Glutamatergic neuron (in vitro differentiated cells): ENCODE data around the gene NDUFAF8. TPM values are rescaled to one million over a fixed set of nuclear protein-coding genes. Genes with fewer than 3 reads are reported as not detected.

Source experiments
- DNase-seq: peaks from one replicate; pipeline ENCODE4 v3.0.0; 2022
- H3K27ac Mint-ChIP-seq: one replicate; pipeline ENCODE4 v1.8.0; 2020; ENCODE audit warnings: mild to moderate bottlenecking, mixed read lengths, inconsistent platforms; ENCODE audit not compliant: unreplicated experiment
- H3K27me3 Mint-ChIP-seq: one replicate; pipeline ENCODE4 v1.8.0; 2020; ENCODE audit warnings: mild to moderate bottlenecking, moderate library complexity, mixed read lengths, inconsistent platforms; ENCODE audit not compliant: unreplicated experiment
- H3K36me3 Mint-ChIP-seq: one replicate; pipeline ENCODE4 v1.8.0; 2020; ENCODE audit warnings: mild to moderate bottlenecking, mixed read lengths, inconsistent platforms; ENCODE audit not compliant: unreplicated experiment
- H3K4me1 Mint-ChIP-seq: one replicate; pipeline ENCODE4 v1.8.0; 2020; ENCODE audit warnings: mild to moderate bottlenecking, low read depth, mixed read lengths, inconsistent platforms; ENCODE audit not compliant: unreplicated experiment
- H3K4me3 Mint-ChIP-seq: one replicate; pipeline ENCODE4 v1.8.0; 2020; ENCODE audit warnings: mild to moderate bottlenecking, mixed read lengths, inconsistent platforms; ENCODE audit not compliant: unreplicated experiment
- H3K9me3 Mint-ChIP-seq: one replicate; pipeline ENCODE4 v1.8.0; 2020; ENCODE audit warnings: mild to moderate bottlenecking, moderate library complexity, mixed read lengths, inconsistent platforms; ENCODE audit not compliant: unreplicated experiment
- CTCF ChIP-seq: fragments of 200-600 bp; sonication (generic); IDR thresholded peaks from one replicate; pipeline ENCODE4 v1.5.0; 2021; ENCODE audit not compliant: partially characterized antibody, unreplicated experiment
- total RNA-seq: library from RNA; stranded (reverse); fragmentation: NEBNext Ultra II Directional; extraction: Animal tissue kit (Norgen Biotek cat#: 25700); gene quantifications from one replicate; pipeline ENCODE4 v1.2.1, GENCODE V29; 2021; ENCODE audit not compliant: unreplicated experiment

Gene NDUFAF8
- total RNA-seq, 1 donor from 2014 or later: 31.5 TPM

- peaks cover 1% of the 10 kb centered on the region for H3K9me3 Mint-ChIP-seq
- H3K36me3 Mint-ChIP-seq: no peaks in the 10 kb centered on the region
- DNase-seq: no peak
- no peaks in the 10 kb centered on the region for H3K4me1 Mint-ChIP-seq
- no peak overlapping the region for H3K27ac Mint-ChIP-seq
- H3K4me3 Mint-ChIP-seq: no peak overlapping the region
- peaks cover 1% of the 10 kb centered on the region for H3K27me3 Mint-ChIP-seq
- no peak for TF ChIP-seq CTCF
These were observed 43.9 kb upstream of the NDUFAF8 start for GRCh38 chr17:81194941-81195901.

- Mint-ChIP-seq H3K4me1 (peaks cover 3% of the 10 kb centered on the region), H3K9me3 (peaks cover 3% of the 10 kb centered on the region), H3K27ac (no peak overlapping the region), H3K27me3 (peaks cover 1% of the 10 kb centered on the region), H3K4me3 (no peak overlapping the region), H3K36me3 (no peaks in the 10 kb centered on the region)
- no peak for TF ChIP-seq CTCF
- no peak for DNase-seq
These were observed 43.1 kb upstream of the NDUFAF8 start for GRCh38 chr17:81195941-81196495.

- H3K27me3 Mint-ChIP-seq: peaks cover 1% of the 10 kb centered on the region
- H3K4me1 Mint-ChIP-seq: peaks cover 3% of the 10 kb centered on the region
- no peak for TF ChIP-seq CTCF
- H3K27ac Mint-ChIP-seq: no peak overlapping the region
- no peaks in the 10 kb centered on the region for H3K36me3 Mint-ChIP-seq
- peaks cover 3% of the 10 kb centered on the region for H3K9me3 Mint-ChIP-seq
- DNase-seq: no peak
- no peak overlapping the region for H3K4me3 Mint-ChIP-seq
These were observed 42.4 kb upstream of the NDUFAF8 start for GRCh38 chr17:81196505-81197408.

DNA sequence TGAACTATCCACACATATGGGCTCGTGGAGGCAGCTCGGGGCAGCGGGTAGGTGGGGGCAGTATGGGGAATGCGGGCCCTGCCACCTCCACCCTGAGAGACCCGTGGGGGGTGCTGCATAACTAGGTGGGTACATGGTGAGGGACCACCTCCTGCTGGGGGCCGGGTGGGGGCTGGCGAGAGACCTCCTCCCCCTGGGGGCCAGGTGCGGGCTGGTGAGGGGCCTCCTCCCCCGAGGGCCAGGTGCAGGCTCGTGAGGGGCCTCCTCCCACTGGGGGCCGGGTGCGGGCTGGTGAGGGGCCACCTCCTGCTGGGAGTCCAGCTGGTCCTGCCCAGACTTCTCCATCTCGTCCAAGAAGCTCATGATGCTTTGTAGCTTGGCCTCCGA, 41.7 kb upstream of the NDUFAF8 start:
- H3K9me3 Mint-ChIP-seq: peaks cover 2% of the 10 kb centered on the region
- peaks cover 1% of the 10 kb centered on the region for H3K27me3 Mint-ChIP-seq
- H3K36me3 Mint-ChIP-seq: no peaks in the 10 kb centered on the region
- no peak overlapping the region for H3K4me3 Mint-ChIP-seq
- no peak for DNase-seq
- TF ChIP-seq CTCF: no peak
- no peak overlapping the region for H3K27ac Mint-ChIP-seq
- peaks cover 3% of the 10 kb centered on the region for H3K4me1 Mint-ChIP-seq
